CD4-positive, alpha-beta T cell treated with Interleukin-15 for 1 hour (primary cell): ENCODE data around the gene S100A9.
"Not testable (repeated sequence)": the region's sequence is repeated elsewhere in the genome, so short reads cannot be mapped to it uniquely, and the experiment has no call there.

Experiments
- DNase-seq: peaks from one replicate; pipeline ENCODE4 v3.0.0-alpha.2; 2020

Gene S100A9

DNA sequence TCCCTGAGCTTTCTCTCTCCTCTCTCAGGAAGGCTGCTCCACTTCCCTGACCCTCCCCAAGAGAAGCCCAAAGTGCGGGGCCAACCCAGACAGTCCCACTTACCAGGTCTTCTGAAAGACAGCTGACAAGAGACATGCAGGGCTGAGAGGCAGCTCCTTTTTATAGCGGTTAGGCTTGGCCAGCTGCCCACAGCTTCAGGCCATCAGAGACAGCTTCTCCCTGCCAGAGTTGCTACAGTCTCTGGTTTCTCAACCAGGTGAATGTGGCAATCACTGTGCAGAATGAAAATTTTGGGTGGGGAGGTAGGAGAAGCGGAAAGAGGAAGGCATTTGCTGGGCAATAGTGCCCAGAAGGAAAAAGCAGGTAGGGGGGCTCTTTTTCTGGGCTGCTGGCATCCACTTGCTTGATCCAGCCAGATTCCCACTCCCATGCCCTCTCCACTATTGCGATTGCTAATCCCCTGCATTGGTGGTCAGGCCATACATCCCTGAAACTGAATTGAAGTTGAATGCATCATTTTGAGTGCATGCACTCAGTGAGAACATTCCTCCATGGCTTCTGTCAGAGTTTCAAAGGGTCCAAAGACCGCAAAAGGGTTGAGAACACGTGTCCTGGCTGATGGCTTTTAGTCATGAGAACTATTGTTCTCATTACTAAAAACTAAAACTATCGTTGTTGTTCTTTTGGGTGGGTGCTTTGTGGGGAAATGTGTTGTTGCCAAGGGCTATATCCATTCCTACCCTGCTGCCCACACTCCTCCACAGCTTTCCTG lies 33.5 kb downstream of the S100A9 start, which contains the start of gene S100A8:
Gene S100A8 (minus strand): TSS at position 136 of the 773 bp plus-strand sequence. CDS start 538 bp downstream, outside the sequence.
- DNase-seq = peak; percentile 51

DNA sequence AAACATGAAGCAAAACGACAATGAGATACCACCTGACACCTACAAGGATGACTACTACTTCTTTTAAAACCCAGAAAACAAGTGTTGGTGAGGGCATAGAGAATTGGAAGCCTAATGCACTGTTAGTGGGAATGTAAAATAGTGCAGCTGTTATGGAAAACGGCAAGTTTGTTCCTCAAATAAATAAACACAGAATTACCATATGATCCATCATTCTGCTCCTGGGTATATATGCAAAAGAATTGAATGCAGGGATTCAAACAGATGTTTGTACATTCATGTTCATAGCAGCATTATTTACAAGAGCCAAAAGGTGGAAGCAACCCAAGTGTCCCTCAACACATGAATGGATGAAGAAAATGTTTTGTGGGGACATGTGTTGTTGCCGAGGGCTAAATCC lies 34.6 kb downstream of the S100A9 start:
- DNase-seq = no peak

DNA sequence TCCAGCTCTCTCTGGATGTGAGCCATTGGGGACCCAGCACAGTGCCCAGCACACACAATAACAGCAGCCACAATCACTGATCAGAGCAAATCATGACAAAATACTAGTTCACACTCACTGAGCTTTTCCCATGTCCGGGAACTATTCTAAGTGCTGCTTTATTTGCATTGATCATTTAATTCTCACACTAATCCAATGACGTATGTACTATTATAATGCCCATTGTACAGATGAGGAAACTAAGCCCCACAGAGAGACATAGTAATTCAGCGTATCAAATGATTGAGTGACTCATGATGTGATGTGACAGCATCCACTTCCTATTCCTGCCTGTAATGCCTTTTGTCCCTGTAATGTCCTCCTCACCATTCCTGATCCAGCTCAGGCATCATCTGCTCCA lies 35.2 kb downstream of the S100A9 start:
- DNase-seq = no peak

DNA sequence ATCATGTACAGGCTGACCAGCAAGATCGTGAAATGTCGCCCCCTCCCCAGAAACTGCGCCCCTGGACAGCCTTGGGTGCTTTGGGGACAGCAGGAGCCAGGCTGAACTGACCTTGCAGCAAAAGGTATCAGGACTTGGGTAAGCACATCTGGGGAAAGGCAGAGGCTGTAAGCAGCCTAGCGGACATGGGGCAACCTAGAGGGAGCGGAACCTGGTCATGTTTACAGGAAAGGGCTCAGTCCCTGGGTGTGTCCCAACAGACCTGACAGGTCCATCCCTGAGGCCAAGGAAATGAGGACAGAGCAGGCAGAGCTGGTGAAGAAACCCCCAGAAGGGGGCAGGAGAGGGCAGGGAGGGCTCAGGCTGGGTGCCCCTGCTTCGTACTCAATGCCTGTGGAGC lies 36.3 kb downstream of the S100A9 start:
- no peak for DNase-seq

DNA sequence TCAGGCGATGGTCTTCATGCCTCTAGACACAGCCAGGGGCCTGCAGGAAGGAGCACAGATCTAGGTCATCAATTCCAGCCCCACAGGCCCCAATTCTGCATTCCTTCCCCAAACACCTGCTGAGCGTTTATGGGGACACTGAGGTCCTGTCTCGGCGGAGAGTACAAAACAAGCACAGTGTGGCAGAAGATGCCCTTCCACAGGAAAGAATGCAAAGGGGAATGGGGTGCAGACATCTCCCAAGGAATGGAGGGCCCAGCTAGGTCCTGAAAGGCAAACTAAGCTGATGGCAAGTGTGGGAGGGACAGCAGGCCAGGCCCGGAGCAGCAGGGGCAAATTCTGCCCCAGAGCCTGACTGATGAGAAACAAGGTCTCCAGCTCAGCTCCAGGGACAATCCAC lies 36.7 kb downstream of the S100A9 start:
- DNase-seq = no peak

DNA sequence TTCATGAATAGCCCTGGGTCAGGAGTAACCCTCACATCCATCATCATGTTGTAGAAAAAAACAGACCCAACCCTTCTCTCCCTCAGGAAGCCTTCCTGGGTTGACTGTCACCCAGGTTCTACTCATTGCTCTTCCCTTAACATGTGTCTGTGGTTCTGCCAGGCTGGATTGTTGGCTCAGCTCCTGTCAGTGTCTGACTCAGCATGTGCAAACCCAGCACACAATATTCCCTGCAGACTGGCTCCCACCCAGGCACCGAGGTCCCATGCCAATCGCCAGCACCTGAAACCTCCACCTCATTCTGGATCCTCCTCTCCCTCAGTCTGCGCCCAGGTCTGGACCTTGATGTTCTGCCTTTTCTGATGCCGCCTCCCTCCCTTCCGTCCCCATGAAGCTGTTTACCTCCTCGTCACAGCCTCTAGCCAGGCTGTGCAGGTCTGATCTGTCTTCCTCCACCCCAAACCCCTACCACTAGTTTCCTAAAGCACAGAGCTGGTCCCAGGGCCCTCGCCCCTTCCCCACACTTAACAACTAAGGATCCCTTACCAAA lies 37.6 kb downstream of the S100A9 start:
- DNase-seq = no peak

DNA sequence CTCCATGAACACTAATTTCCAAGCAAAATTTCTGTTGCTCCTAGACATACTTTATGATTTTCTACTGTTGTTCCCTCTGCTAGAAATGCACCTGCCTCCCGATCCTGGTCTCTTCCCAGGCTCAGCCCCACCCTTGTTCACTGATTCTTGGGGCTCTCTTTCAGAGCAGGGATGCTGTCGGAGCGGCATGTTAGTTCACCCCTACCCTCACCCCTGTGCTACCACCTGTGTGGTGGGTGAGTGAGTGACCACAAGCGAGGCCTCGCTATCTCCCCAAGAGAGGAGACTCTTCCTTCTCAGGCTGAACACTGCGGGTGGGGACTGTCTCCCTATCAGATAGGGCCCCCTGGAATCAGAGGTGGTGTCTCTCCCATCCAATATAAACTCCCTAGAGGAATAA lies 38.1 kb downstream of the S100A9 start:
- DNase-seq = no peak

DNA sequence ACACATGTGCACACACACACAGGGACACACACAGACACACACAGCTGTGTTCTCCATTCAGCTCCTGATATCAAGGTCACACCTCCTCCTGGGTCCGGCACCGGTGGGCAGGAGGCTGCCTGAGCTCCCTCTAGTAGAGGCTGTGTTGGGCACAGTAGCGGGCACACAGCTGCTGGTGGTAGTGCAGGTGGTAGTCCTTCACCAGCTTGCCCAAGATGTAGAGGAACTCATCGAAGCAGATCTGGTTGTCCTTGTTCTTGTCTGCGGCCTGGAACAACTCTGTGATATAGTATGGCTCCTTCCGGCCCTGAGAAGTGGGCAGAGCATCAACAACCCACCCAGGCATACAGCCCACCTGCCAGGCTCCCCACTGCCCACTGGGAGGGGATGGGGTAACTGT lies 38.8 kb downstream of the S100A9 start:
- DNase-seq = no peak

DNA sequence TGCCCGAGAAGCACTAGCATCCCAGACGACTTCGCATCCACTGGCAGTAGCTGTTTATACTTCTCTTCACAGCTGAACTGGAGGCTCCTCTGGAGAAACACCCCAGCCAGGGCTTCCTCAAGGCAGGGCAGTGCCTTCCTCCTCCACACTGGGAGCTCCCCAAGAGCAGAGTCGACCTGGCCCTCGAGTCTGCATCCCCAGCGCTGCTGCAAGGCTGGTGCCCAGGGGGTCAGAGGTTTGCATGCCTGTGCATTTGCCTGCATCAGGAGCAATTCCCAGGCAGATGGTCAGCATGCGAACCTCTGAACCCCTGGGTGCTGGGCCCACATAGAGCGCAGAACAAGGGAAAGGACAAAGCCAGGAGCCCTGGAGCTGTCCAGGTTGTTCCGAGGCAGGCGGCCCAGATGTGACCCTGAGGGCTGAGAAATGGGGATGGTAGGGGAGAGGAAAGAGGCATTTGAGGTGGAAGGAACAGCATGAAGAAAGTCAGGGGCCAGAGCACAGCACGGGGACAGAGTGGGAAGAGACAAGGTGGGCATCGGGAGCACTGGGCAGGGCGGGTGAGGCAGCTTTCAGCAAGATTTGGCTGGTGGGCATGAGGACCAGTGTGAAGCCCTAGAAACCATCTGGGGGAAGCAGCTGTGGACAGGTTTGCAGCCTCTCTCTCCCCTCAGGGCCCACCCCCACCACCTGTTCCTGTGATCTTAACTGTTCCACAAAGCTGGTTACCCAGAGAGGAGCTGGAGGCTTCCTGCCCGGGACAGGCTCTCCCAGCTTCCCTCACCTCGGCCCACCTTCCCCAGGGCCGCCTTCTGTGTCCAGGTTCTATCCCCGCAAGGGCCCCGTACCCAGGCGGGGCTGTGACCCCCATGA lies 39.6 kb downstream of the S100A9 start:
- no peak for DNase-seq

DNA sequence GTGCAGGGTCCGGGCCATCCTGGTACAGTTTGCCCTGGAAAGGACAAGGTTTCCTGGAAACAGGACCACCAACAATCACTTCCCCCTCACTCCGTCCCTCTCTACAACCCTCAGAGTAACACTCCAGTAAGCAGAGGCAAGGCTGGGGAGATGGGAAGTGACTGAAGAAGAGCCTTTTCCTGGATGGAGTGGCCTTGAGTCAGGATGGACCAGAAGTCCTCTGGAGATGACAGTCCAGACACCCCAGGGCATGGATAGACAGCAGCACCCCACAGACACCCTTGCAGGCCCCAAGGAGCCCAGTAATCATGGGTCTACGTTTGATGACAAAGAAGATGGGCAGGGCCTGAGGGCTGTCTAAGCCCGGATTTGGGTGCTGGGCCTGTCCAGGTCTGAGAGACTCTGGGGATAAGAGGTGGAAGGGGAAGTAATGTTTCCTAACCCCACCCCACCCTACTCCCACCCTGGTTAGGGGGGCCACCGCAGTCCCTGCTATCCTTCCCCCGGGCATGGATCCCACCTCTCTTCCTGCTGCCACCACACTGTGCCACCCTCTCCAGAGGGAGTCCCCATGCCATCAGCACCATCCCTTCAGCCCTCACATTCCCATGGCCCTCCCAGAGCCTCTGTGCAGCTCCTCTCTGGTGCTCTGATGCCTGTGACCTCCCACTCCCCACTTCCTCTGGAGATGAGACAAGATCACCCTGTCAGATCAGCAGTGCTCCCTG lies 40.4 kb downstream of the S100A9 start:
- no peak for DNase-seq

DNA sequence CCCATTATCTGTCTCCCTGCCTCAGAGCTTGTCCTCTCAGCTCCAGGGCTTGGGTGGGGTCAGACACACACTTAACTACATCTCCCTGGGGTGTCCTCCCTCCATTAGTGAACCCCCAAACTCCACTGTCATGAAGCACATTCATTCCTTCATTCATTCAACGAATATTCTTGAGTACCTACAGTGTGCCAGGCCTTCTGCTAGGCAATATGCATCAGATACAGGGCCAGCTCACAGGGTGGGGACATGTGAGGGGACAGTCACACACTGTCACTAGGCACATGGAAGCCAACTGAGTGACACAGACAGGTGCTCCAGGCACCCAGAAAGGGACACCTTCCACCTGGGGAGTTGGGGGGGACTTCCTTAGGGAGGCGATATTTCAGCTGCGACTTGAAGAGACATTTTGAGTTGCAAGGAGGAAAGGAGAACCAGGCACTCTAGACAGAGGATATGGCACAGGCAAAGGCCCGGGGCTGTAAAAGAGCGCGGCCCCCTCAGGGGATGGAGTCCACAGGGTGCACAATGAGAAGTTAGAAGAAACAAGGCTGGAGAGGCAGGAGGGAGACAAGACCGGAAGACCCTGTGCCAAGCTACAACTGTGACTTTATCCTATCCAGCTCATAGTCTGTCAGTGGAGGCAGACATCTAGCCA lies 41.9 kb downstream of the S100A9 start:
- no peak for DNase-seq

DNA sequence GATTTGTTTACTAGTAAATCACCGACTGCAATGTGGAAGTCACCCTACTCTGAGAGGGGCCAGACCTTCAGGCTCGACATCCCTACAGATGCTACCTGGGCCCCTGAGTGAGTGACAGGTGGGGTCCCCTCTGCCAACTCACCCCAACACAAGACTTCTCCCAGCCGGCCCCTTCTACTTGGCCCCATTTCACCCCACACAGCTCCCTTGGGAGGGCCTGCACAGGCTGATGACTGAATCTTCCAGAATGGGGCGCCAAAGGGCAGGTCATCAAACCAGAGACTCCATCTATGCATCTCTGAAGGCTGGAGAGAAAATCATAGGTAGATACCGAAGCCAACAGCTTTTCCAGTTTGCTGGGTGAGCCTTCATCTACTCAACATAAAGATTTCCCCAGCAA lies 42.6 kb downstream of the S100A9 start:
- no peak for DNase-seq

DNA sequence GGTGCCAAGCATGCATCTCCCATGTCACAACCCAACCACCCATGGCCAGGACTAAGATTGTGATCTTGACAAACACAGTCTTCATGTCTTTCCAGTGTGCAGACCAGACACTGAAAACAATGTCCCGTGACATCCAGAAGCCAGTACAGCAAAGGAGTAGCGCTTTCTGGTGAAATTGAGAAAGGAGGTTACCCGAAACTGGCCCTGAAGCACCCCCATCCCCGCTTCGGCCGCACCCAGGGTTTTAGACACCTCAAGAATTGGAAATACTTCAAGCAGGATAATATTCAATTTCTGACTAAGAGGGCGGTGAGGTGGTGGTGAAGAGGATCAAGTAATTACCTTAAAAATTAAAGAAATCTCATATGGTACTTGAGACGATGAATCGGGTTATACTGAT lies 43.8 kb downstream of the S100A9 start:
- DNase-seq = no peak

DNA sequence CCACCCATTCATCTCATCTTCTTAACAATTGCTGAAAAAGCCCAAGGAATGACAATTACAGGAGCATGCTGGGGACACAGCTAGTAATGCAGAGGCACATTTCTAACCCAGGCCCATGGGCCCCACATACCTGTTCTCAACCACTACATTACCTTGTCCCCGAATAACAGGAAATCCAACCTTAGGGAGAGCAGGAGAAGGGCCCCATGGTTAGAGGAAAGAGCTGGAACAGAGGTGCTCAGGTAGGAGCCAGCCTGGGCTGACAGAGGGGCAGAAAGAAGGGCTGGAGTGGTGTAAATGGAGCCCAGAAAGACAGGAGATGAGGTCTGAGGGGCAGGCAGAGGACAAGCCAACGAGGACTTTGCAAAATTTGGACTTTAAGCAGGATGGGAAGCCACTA lies 44.6 kb downstream of the S100A9 start:
- no peak for DNase-seq

DNA sequence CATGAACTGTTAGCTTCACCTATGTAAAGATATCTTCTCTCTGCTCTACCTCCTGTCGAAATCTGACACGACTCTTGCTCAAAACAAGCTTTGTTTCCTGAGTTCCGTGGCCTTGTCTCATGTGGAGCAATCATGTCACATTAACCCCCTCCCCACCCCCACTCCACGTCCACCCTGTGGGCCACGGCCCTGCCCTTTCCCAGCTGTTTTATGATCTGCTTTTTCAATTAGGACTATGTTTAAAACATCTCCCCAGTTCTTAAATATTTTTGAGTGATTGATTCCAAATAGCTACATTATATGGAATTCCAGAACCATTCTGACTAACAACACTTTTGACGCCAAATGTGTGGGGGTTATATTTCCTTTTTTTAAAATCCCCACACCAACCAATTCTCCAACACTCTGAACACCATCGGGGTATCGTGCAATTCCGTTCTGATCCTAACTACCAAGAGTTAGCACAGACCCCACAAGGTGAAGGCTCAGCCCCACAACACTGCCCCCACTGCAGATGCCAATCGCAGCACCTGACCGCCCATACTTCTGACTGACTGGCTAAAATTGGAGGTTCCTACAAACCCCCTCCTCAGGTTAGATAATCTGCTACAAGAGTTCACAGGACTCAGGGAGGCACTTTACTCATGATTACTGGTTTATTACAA lies 45.9 kb downstream of the S100A9 start:
- DNase-seq = no peak

DNA sequence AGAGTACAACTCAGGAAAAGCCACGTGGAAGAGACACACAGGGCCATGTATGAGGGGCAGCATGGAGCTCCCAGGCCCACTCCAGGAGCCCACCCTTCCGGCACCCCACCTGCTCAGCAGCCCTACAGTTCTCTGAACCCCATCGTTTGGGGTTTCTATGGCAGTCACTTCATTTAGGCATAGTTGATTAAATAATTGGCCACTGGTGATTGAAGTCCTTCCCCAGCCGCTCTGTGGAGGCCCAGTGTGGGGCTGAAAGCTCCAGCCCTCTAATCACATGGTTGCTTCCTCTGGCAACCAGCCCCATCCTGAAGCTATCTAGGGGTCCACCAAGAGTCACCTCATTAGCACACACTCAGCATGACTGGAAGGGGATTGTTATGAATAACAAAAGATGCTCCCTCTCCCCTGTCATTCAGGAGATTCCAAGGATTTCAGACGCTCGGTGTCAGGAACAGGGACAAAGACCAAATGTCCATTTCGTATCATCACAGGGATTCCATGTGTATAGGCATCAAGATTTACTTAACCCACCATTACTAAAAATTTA lies 46.5 kb downstream of the S100A9 start:
- no peak for DNase-seq

DNA sequence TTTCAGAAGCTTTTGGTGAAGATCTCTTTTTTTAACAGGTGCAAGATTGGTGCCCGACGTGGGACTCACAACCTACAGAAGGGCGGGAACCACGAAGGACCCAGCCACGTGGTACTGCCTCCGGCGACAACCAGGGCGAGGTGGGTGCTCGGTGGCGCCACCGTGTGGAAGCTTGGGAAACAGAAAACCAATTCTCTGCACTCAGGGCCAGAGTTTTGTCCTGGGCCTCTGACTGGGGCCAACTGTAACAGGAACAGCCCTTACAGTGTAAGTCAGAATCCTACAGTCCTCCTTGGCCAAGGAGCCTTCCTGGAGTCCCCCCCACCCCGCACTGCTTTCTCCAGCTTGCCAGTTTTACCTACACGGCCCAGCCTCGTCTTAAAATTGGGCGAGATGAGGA lies 47.1 kb downstream of the S100A9 start:
- peak; percentile 53 for DNase-seq

DNA sequence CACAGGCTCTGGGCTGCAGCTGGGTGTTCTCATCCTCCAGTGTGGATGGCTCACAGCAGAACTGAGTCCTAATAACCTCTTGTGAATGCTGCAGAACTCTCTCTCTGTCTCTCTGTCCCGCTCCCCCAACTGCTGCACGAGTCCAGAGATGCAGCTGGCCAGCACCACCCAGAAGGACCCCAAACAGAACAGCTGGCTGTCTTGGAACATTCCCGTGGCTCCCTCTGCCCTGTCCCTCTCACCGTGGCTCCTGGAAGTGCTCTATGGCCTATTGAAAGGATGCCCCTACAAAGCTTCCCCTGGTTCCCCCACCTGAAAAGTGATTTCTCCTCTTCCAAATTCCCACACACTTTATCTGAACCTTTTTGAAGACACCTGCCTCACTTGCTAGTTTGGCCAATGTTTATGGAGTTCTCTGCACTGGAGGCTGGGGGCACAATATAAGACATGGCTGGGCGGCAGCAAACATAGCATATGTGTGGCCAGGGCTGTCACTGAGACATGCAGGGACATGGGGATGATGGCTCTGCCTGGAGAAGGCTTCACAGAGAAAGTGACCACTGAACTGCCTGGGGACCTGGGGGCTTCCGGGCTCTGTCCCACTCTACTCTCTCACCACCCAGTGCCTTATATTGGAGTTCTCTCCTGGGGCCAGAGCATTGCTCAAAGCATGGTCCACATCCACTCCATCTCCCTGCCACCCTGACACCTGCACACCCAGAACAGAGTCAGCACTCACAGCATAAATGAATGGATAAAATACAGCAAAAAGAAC lies 48.4 kb downstream of the S100A9 start:
- not testable (repeated sequence) for DNase-seq

DNA sequence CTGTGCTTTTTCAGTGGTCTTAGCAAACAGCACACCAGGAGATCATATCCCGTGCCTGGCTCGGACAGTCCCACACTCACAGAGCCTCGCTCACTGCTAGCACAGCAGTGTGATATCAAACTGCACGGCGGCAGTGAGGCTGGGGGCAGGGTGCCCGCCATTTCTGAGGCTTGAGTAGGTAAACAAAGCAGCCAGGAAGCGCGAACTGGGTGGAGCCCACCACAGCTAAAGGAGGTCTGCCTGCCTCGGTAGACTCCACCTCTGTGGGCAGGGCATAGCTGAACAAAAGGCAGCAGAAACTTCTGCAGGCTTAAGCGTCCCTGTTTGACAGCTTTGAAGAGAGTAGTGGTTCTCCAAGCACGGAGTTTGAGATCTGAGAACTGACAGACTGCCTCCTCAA lies 49.6 kb downstream of the S100A9 start:
- DNase-seq = not testable (repeated sequence)
